Stimulated activated CD8-positive, alpha-beta memory T cell treated with anti-CD3 and anti-CD28 coated beads, Interleukin-12 subunit alpha, Interleukin-12 subunit beta, amount 100 ng/mL, for 24 hours (primary cell): ENCODE measurements around the gene FCMR.

Source experiments
- DNase-seq: peaks from one replicate; pipeline ENCODE4 v3.0.0-alpha.2; 2020; ENCODE audit errors: extremely low read depth

Gene FCMR

GRCh38 chr1:206921772-206922265 lies at the start of gene FCMR:
Gene FCMR (minus strand): TSS chr1:206921941. CDS start chr1:206921854, 87 bp downstream.
- DNase-seq, result no peak

GRCh38 chr1:206971029-206971655 lies 49.4 kb upstream of the FCMR start:
- no peak for DNase-seq

GRCh38 chr1:206970446-206970845 lies 48.7 kb upstream of the FCMR start, which contains the start of gene FCAMR:
Gene FCAMR (minus strand): TSS chr1:206970460. CDS start chr1:206970125, 335 bp downstream.
- no peak for DNase-seq

GRCh38 chr1:206969090-206969489 lies 47.3 kb upstream of the FCMR start:
- no peak for DNase-seq

- DNase-seq, result no peak
These were observed 45.5 kb upstream of the FCMR start for GRCh38 chr1:206967096-206967849.

- DNase-seq, result no peak
These were observed 44.0 kb upstream of the FCMR start for GRCh38 chr1:206965781-206966180.

- DNase-seq, result no peak
These were observed 42.0 kb upstream of the FCMR start for GRCh38 chr1:206963740-206964139.

- no peak for DNase-seq
These were observed 41.5 kb upstream of the FCMR start for GRCh38 chr1:206963119-206963712.

GRCh38 chr1:206962272-206962671 lies 40.5 kb upstream of the FCMR start:
- DNase-seq, result no peak

- no peak for DNase-seq
These were observed 39.9 kb upstream of the FCMR start for GRCh38 chr1:206961668-206962067.

GRCh38 chr1:206960676-206961386 lies 39.1 kb upstream of the FCMR start:
- no peak for DNase-seq

GRCh38 chr1:206958144-206958543 lies 36.4 kb upstream of the FCMR start:
- no peak for DNase-seq

- DNase-seq, result no peak
These were observed 35.9 kb upstream of the FCMR start for GRCh38 chr1:206957639-206958038.

- no peak for DNase-seq
These were observed 34.0 kb upstream of the FCMR start for GRCh38 chr1:206955476-206956451.

- no peak for DNase-seq
These were observed 33.0 kb upstream of the FCMR start for GRCh38 chr1:206954459-206955342.

- no peak for DNase-seq
These were observed 31.9 kb upstream of the FCMR start for GRCh38 chr1:206953626-206954025.

- DNase-seq, result no peak
These were observed 31.4 kb upstream of the FCMR start for GRCh38 chr1:206953126-206953525.

- DNase-seq, result no peak
These were observed 30.4 kb upstream of the FCMR start for GRCh38 chr1:206952171-206952570.

- no peak for DNase-seq
These were observed 29.8 kb upstream of the FCMR start for GRCh38 chr1:206951318-206952100.
